HG02870 (cell line): ENCODE measurements around the gene IGFBPL1.
"Not testable (repeated sequence)": the region's sequence is repeated elsewhere in the genome, so short reads cannot be mapped to it uniquely, and the experiment has no call there.

Experiments
- ATAC-seq: cut with Tn5 transposase; IDR thresholded peaks from one replicate; pipeline ENCODE4 v1.9.1; 2021; ENCODE audit warnings: mild to moderate bottlenecking, moderate library complexity; ENCODE audit not compliant: unreplicated experiment

IGFBPL1 gene

DNA sequence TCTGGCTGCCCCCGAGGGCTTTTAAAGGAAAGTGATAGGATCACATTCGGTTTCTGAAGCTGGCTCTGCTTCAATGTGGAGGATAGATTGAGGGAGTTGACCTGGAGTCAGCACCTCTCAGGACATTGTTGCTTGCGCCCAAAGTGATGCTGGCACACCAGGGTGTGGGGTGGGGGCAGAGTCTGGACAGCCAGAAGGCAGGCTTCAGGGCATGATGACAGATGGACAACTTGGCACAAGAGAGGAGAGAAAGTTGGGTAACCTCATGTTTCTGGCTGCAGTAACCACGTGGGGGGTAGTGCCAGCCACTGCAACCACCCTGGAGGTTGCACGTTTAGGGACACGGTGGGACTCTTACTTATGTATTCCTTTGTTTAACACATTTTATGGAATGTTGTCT lies 22.3 kb downstream of the IGFBPL1 start:
- ATAC-seq, result no peak

DNA sequence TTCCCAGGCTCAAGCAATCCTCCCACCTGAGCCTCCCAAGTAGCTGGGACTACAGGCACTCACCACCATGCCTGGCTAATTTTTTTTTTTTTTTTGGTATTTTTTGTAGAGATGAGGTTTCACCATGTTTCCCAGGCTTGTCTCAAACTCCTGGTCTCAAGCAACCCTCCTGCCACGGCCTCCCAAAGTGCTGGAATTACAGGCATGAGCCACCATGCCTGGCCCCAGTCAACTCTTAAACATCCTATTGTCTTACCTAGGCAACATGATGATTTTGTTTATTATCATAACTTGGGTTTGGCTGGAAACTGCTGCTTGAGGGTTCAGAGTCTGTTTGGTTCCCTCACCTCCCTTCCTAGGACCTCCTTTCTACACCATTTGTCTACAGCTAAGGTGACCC lies 25.1 kb downstream of the IGFBPL1 start:
- ATAC-seq, result not testable (repeated sequence)

DNA sequence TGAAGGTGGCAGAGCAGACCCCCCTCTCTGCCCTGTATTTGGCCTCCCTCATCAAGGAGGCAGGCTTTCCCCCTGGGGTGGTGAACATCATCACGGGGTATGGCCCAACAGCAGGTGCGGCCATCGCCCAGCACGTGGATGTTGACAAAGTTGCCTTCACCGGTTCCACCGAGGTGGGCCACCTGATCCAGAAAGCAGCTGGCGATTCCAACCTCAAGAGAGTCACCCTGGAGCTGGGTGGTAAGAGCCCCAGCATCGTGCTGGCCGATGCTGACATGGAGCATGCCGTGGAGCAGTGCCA lies 27.9 kb downstream of the IGFBPL1 start:
- no peak for ATAC-seq

DNA sequence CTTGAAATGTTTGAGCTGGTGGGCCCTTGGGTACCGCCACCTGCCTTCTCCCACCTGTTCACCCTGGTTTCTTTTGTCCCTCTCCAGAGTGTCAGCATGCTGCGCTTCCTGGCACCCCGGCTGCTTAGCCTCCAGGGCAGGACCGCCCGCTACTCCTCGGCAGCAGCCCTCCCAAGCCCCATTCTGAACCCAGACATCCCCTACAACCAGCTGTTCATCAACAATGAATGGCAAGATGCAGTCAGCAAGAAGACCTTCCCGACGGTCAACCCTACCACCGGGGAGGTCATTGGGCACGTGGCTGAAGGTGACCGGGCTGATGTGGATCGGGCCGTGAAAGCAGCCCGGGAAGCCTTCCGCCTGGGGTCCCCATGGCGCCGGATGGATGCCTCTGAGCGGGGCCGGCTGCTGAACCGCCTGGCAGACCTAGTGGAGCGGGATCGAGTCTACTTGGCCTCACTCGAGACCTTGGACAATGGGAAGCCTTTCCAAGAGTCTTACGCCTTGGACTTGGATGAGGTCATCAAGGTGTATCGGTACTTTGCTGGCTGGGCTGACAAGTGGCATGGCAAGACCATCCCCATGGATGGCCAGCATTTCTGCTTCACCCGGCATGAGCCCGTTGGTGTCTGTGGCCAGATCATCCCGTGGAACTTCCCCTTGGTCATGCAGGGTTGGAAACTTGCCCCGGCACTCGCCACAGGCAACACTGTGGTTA lies 28.4 kb downstream of the IGFBPL1 start:
- no peak for ATAC-seq

DNA sequence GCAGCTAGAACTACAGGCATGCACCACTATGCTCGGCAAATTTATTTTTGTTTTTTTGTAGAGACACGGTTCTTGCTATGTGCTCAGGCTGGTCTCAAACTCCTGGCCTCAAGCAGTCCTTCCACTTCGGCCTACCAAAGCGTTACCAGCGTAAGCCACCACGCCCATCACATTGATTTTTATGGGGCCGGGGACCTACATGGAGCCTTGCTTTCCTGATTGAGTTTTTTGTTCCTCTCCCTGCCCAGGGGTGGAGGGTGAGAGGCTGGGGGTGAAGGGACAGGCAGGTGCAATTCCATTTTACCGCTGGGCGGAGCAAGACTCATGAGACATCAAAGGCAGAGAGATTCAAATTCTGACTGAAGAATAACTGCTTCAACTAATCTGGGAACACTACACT lies 29.8 kb downstream of the IGFBPL1 start:
- ATAC-seq, result no peak

DNA sequence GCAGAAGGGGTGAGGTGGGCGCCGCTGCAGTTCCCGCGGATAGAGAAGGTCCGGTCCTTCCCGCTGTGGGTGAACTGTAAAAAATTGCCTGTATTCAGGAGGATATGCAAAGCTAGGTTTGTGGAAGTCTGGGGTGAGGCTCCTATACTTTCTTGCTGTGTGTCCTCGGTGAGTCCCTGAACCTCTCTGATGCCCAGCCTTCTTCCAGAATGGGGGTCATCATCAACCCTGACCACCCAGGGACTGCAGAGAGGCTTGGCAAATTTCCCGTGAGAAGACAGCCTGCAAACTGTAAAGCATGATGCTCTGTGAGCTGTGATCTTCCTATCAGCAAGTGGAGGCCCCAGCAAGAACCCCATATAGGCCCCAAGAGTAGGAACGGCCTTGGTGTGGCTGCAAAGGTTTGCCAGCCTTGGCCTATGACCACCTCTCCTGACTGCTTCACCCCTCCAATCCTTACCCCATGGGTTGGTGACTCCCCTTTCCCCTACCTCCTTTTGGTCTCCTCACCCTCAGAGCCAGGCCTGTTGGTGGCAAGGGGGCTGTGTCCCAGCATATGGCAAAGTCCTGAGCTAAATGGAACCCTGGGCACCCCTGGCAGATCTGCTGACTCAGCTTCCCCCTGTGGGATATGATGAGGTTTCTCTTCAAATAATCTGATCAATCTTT lies 31.0 kb downstream of the IGFBPL1 start:
- no peak for ATAC-seq

DNA sequence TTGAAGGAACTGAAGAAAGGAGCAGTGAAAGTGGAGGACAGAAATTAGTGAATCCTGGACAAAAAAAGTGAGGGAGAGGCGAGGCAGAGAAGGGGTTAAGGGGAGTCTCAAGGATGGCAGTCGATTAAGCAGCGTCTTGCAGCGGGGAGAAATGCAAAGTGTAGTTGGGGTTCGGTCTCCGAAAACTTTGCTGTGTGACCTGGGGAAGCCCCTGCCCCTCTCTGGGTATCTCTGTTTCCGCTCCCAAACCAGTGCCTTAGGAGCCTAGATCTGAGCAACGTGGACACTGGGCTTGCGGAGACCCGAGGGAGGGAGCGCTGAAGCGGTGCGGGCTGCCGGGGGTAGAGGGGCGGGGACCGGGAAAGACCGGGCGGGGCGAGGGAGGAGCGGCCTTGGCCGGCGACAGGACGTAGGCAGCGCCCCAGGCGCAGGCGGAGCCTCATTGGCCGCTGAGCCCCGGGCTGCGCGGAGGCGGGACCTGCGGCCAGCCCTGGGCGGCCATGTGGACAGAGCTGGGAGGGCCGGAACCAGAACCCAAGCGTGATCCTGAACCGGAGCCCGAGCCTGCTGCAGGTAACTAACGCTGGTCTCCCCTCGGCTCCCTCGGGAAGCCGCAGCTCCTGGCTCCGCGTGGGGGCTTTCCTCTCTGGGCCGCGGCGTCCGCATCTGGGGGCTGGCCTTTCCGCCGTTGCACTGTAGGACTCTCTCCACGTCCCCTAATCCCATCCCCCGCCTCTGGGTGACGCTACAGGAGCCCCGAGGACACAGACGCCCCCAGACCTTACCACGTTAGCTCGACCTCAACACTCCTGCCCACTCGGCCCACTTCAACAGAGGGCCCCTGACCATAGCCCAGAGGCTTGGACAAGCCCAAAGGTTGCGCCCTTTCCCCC lies 31.8 kb downstream of the IGFBPL1 start, which contains the start of gene ALDH1B1:
TSS of gene ALDH1B1 (plus strand) at position 468 of the 893 bp plus-strand sequence. CDS start 3,047 bp downstream, outside the sequence.
- peak; percentile 98 for ATAC-seq

DNA sequence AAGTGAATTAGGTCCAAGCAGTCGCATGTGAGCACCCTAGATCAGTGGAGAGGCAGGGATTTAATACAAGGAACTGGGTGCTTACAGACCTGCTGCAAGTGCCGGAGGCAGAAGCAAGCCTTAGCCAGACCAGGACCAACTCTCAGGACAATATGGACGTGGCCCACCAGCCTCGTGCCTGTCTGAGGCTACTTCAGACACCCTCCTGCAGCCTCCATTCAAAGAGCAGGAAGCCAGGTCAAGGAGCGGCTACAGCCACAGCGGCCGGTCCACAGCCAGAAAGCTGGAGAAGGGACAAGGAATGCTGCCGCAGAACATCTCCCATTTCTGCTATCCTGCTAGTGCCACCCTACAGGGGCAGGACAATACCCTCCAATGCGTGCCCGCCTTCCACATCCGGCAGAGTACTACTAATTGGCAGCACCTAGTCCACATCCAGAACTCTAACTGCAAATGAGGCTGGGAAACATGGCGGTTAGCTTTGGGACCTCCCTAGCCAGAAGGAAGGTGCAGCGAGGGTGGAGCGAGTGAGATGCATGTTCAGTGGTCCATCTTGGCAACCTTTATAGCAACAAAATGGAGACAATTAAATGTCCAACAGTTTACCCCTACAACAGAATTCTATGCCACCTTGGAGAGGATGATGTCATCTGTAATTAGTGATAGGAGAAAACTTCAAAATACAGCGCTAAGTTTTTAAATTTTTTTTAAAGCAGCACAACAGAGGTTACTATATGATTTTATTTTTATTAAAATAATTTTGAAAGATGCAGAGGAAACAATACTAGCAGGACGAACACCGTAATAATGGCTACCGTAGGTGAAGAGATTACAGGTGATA lies 32.8 kb downstream of the IGFBPL1 start:
- no peak for ATAC-seq

DNA sequence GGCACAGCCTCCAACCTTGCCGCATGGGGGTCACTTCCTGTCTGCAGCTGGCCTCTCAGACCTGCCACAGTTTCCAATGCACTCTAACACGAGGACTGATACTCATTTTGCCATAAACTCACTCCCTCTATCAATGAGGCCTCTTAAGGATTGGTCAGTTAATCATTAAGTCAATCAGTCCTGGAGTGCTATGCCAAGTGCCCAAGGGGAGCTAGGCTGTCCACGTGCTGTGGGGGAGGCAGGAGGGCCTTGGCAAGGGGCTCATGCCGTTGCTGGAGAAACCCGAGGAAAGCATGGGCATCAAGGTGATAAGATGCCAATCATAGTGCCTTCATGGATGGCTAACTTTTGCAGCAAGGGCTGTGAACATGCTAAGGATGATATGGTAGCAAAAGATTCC lies 33.4 kb downstream of the IGFBPL1 start:
- ATAC-seq, result no peak

DNA sequence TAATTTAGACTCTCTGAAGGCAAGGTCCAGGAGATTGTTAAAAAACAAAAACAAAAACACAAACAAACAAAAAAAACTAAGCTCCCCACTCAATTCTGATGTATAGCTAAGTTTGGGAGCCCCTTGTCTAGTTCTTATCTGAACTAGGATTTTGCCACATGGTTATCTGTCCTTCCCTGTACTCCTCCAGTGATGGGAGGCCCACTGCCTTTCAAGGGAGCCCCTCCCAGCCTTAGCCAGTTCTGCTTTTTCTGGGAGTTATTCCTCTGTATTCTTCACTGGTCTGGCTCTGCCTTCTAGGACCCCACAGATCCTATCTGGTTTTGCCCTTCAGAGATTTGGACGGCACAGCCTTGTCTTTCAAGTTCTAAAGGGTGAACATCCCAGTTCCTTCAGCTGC lies 33.8 kb downstream of the IGFBPL1 start:
- no peak for ATAC-seq

DNA sequence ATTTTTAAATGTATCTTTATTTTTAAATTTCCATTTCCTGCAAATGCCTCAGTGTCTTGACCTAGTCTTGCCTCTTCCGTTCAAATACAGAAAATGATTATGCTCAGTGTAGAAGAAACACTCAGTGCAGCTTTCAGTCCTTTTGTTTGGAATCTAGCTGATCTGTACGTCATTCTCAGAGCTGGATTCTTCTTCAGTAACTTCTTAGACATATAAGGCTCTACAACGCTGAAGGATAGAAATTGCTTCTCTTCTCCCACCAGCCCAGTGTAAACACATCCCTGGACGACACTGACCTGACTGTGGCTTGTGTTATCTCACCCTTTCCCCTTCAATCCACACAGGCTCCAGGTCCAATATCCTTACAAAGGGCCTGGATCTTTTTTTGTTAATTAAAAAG lies 34.9 kb downstream of the IGFBPL1 start:
- no peak for ATAC-seq

DNA sequence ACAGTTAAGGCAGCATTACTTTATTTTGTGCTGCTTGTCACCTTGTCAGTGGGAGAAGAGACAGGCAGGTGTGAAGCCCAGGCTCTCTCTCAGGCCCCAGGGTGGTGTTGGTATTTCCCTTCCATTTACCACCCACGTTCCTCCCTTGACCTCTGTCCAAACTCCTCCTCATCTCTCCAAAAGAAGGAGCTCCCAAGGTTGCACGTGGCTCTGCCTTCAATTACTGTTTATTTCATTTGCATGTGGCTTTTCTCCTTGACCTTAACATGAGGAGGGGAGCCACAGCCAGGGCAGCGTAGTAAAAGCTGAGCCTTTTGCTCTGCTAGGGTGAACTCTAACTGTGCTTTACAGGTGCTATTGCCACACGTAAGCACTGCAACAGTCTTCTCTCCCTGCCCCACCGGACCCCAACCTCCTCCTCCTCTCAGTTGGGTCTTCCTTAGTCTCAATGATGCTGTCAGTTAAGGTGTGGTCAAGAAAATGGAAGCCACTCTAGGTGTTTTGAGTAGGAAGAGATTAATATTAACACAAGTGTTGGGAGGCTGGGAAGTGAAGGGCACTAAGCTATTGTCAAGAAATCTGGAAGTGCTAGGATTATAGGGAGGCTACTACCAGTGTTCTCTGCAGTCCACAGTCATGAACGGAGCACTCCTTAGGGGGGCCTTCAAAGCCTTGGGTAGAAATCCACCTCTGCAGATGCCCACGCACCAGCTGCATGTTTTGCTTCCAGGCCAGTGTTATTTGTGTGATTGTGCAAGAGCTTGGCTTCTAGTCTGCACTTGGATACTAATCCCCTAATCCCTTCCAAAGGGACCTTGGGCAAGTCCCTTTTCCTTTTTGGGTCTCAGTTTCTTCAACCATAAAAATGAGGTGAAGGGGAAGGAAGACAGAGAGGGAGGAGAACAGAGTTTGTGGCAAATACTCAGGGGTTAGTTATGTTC lies 35.7 kb downstream of the IGFBPL1 start:
- ATAC-seq, result no peak

DNA sequence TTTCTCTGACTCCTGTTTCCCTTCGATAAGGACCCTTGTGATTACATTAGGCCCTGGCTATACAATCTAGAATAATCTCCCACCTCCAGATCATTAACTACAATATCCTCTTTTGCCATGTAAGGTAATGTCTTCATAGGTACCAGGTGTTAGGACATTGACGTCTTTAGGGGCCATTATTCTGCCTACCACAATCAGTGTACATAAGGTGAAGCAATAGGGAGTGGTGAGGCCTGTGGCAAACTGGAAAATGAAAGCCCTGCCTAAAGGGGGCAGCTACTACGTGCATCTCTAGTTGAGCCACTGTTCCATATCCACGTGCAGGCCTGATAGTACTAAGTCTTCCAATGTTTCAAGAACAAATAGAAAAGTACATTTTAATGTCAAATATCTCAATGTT lies 36.5 kb downstream of the IGFBPL1 start:
- ATAC-seq, result no peak

DNA sequence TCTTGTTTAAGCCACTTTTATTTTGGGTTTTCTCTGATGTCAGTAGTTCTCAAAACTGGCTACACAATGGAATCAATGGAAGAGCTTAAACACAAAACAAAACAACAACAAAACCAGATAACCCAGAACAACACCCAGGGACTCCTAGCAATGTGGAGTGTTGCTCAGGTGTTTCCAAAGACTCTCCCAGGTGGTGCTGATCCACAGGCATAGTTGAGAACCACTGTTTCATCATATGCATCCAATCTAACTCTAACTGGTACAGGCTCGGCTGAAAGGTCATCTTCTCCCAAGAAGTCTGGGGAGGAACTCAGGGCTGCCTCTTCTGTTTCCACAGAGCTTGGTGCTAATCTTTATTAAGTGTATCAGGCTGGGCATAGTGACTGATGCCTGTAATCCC lies 37.2 kb downstream of the IGFBPL1 start:
- ATAC-seq, result no peak

DNA sequence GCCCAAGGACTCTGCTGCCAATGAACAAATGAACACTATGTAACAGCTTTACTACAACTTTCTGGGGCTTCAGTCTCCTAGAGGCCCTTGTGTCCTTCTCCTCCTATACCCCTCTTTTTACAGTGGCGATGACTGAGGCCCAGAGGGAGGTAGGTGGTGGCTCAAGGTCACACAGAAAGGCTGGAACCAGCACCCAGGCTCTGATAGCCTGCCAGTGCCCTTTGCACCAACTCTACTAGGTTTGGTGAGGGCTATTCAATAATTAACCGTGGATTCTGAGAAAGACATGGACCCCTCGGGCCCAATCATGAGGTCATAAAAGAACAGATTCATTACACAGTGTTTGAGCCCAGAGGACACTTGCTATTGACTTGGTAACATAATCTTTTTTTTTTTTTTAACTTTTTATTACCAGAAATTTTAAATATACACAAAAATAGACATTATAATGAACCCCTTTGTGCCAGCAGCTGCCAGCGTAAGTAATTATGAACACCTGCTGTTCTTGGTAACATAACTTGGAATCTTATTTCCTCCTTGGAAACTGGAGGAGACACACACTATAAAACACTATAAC lies 37.8 kb downstream of the IGFBPL1 start:
- ATAC-seq, result no peak

DNA sequence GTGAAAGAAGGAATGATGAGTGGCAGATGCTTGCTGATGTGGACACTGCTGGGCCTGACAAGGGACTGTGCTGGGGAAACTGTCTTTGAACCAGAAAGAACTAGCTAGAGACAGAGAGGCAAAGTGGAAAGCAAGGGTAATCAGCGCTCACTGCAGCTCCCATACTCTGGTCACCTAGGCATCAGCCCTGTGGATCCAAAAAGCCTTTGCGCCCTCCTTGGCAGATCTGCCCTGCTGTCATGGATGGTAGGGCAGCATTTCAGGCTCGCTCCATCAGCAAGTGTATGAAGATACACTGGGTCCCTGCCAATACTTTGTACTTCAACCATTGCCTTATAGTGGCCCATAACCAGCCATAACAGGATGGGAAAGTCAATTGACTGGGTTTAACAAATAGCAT lies 38.4 kb downstream of the IGFBPL1 start:
- ATAC-seq, result no peak

DNA sequence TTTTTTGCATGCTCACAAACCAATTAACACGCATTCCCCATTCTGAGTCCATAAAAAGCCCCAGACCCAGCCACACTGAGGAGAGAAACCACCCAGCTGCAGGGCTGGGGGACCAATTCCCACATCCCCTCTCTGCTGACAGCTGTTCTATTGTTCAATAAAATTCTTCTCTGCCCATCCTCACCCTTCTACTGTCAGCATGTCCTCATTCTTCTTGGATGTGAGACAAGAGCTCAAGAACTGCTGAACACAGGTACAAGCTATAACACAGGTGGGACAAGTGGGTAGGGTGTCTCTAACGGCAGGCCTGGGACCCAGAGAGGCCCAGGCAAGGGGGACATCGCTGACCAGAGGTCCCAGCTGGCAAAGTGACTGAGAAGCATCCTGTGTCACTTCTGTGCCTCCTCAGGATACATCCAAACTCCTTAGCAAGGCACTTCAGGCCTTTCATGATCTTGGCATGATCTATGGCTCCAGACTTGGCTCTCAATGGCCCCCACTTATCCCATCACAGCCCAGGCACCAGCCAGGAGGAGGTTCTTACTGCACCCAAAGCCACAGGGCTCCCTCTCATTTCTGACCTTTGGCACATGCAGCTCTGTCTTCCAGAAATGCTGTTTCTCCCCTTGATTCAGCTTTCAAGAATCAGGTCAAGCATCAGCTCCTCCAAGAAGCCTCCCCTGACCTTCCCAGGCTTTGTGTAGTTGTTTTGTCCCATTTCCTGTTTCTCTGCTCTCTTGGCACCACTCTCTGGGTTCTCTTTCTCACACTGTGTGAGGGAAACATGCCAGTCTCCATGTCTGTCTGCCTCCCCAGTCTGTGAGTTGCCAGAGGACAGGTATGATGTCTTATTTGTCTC lies 39.0 kb downstream of the IGFBPL1 start:
- no peak for ATAC-seq

DNA sequence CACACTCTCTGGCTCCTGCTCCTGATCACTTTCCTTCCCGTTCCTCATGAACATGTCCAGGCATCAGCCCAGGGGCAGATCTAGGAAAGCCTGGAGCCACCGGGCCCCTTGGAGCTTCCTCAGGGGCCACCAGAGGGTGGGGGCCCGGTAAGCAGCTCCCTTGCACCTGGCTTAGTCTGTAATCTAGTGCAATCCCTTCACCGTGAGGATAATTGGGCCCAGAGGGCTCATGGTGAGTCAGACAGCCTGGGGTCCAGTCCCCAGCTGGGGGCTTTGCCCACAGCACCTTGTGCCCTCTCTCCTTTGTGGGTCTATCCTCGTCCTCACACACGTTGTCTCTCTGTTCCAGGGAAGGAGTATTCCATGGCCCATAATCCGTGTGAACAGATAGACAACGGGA lies 42.1 kb downstream of the IGFBPL1 start:
- no peak for ATAC-seq
